Omental fat pad (tissue), 4 donors: ENCODE results near the gene ARRDC2. TPM values are rescaled to one million over a fixed set of nuclear protein-coding genes. Genes with fewer than 3 reads are reported as not detected.
A peak's percentile ranks its signal among the peaks of the same experiment; 100 is the strongest.
"Not testable (repeated sequence)": the region's sequence is repeated elsewhere in the genome, so short reads cannot be mapped to it uniquely, and the experiment has no call there.

Experiments
- ATAC-seq: fragments of 150-250 bp; one replicate; pipeline ENCODE4 v1.9.1; 2016; ENCODE audit warnings: mild to moderate bottlenecking, moderate library complexity; ENCODE audit not compliant: low FRiP score
- DNase-seq: peaks from one replicate; pipeline ENCODE4 v3.0.0-alpha.2; 2019; ENCODE audit warnings: low spot score
- CTCF ChIP-seq, 3 donors: fragments of 450-650 bp; IDR thresholded peaks; one replicate each; pipeline ENCODE4 v1.5.1; 2016 to 2017; ENCODE audit warnings: antibody characterized with exemption in 3 of 3, mild to moderate bottlenecking in 3 of 3, moderate library complexity in 2 of 3
- total RNA-seq, 4 donors: library from RNA; depleted of rRNA; stranded (reverse); fragments of >200 nt; gene quantifications; one replicate each; pipeline ENCODE4 v1.1.0, GENCODE V29; 2016

The ARRDC2 gene
- total RNA-seq, 4 donors from 2014 or later: 16.0 to 117 (median 30.3) TPM

DNA sequence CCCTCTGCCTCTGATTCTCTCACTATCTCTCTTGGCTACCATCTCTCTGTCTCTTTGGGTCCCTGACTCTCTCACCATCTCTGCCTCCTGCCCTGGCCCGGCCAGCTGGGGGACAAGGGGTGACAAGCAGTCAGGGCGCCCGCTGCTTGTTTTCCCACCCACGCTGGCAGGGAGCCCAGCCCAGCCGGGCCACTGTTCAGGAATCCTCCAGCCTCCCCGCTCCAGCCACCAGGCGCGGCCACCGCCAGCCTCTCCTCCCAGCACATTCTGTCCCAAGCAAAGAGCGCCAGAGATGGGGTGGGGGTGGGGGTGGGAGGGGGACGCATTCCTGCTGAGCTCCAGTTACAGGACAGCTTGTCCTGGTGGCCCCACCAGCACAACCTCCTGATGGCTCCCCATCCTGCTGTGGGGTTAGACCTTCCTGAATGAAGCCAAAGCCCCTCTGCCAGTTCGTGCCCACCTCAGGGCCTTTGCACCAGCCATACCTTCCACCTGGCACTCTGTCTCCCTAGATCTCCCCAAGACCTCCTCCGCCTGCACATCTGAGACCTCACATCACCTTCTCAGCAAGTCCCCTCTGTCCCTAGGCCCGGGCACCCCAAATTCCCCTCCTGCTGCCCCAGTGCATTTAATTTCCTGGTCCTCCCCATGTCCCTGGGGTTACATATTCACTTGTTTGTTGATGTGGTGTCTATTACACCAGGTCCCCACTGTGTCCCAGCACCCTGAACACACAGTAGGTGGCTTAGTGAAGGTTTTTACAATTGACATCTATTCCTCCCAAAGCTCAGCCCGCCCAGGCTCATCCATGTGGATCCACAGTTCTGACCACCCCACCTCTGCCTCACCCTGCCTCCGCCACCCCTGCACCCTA, 12.5 kb downstream of the ARRDC2 start:
- no peak for ATAC-seq
- TF ChIP-seq CTCF (IDR thresholded peaks at IDR 0.05): no peak
- DNase-seq: no peak

DNA sequence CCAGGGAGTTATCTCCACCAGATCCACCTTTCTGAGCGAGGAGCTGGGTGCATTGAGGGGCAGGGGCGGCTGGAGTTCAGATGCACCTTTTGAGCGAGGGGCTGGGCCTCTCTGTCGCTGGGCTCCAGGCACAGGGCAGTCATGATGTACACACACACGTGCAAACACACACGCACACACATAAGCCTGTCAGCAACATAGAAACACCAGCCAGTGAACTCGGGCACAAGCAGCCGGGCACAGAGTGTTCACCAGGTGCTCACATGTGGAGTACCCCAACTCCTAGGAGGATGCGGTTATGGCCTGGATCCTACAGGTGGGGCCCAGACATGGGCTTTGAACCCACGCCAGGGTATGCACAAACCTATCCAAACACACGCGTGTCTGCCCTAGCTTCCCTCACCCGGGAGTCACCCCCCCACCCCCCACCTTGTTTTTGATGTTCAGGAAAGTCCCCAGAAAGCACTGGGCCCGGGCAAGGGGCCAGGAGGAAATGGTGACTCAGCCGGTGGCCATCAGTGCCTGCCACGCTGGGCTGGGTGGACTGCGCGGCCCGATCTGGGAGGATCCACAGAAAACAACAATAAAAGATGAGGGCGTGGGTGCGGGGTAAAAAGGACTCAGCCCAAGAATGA, 13.3 kb downstream of the ARRDC2 start:
- DNase-seq (no peak), ATAC-seq (no peak)
- no peak for TF ChIP-seq CTCF (IDR thresholded peaks at IDR 0.05)

- DNase-seq (peak; percentile 55), ATAC-seq (no peak)
- TF ChIP-seq CTCF (IDR thresholded peaks at IDR 0.05): no peak
These were observed 15.8 kb downstream of the ARRDC2 start for GRCh38 chr19:18023622-18024251.

DNA sequence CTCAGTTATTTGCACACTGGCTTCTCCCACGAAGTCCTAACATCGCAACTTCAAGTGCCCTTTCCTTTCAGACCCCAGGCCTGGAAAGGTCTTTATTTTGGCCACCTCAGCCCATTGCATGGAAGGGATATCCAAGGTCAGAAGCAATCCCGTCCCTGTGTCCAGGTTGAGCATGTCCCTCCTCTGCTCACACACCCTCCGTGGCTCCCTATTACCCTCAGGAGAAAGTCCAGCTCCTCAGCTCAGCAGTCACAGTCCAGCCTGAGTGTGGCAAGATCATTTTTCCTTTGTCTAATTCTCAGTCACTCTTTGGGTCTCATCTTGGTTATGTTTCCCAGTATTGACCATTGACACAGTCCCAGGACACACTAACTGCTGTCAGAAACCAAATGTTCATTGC, 19.2 kb downstream of the ARRDC2 start:
- ATAC-seq: no peak
- no peak for TF ChIP-seq CTCF (IDR thresholded peaks at IDR 0.05)
- DNase-seq: no peak

GRCh38 chr19:18029617-18030338, 21.8 kb downstream of the ARRDC2 start:
- DNase-seq: no peak
- no peak for TF ChIP-seq CTCF (IDR thresholded peaks at IDR 0.05)
- ATAC-seq: no peak

GRCh38 chr19:18031401-18031800, 23.4 kb downstream of the ARRDC2 start:
- not testable (repeated sequence) for DNase-seq, ATAC-seq

- not testable (repeated sequence) for ATAC-seq
These were observed 24.1 kb downstream of the ARRDC2 start for GRCh38 chr19:18032102-18032501.

More at GRCh38 chr19:18032102-18032501, 24.1 kb downstream of the ARRDC2 start:
- DNase-seq: not testable (repeated sequence)
